Right renal cortex interstitium (tissue), 3 donors: ENCODE measurements around the gene ALPI. TPM values are rescaled to one million over a fixed set of nuclear protein-coding genes. Genes with fewer than 3 reads are reported as not detected.

Experiments used
- DNase-seq, 3 donors: peaks; one replicate each; pipeline ENCODE4 v3.0.0-alpha.2; 2013; ENCODE audit warnings: low read depth in 3 of 3, low spot score in 2 of 3
- polyA plus RNA-seq, 3 donors: library from polyadenylated mRNA; unstranded; fragments of 120-200 nt; gene quantifications; one replicate each; pipeline ENCODE4 v1.2.1, GENCODE V29; 2013; ENCODE audit not compliant: insufficient read length in 3 of 3

Gene ALPI
- polyA plus RNA-seq, 3 donors, result 0.10 to 0.14 TPM; not detected in 1

DNA sequence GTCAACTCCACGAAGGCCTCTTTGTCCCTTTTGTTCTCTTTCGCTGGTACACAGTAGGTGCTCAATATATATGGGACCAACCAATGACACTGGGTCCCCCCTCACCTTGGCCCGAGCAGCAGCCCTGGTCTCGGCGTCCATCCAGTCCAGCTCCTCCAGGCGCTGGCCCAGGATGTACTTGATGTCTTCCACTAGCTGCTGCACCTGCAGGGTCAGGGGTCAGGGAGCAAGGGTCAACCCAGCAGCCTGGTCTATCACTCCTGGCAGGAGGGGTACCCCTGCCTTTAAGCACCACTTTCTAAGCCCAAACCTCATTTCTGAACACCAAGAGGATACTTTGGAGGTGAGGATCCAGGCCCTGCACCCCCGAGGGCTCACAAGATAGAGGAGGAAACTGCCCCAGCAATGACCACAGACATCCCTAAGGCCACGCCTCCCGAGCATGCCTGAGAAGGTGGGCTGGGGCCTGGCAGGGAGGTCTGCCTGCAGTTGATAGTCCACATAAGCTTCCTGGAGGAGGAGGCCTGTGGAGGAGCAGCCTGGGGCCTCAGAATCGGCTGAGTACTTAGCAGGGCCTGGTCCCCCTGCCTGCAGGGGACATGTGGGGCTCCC lies 27.5 kb downstream of the ALPI start:
- DNase-seq, result no peak

DNA sequence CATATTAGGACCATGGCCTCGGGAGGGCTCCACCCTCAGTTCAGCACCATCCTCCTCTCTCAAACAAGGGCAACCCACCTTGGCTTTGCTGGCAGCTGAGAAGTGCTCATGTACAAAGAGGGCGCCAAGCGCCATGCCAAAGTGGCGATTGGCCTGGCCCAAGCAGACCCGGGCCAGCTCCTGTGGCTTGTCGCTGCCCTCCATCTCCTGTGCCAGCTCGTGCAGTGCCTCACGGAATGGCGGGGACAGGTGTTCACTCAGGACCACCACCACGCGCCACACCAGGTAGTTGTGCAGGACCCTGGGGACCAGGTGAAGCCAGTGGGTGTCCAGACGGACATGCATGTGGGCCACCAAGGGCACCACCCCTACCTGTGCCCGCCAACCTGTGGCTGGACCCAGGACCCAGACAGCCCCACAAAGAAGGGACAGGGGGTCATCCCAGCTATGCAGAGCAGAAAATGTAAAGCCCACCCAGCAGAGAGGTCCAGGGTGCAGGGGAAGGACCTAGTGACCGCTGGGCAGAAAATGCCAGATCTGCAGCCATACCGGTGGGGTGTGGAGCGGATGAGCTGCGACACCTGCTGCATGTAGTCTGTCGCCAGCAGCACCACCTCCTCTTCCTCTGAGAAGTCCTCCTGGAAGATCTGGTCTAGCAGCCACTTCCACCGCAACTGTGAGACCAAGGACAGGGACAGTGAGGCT lies 28.1 kb downstream of the ALPI start:
- no peak for DNase-seq

GRCh38 chr2:232484628-232485347 lies 28.8 kb downstream of the ALPI start:
- DNase-seq, result no peak

DNA sequence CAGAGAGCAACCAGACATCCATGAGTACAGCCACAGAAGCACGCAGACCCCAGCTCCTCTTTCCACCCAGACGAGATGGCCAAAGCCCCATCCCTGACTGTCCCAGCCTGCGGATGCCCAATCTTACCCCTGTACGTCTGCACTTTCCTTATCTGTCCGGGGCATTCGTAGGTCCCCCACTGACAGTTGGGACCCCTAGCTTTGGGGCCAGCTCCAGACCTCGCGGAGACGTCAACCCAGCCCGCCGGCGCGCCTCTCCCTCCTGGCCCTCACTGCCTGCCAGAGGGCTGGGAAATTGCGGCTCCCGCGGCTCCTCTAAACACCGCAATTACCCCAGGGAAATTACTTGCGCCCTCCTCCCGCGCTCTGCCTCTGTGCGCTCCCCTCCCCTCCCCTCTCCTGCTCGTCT lies 29.4 kb downstream of the ALPI start:
- DNase-seq, result no peak

DNA sequence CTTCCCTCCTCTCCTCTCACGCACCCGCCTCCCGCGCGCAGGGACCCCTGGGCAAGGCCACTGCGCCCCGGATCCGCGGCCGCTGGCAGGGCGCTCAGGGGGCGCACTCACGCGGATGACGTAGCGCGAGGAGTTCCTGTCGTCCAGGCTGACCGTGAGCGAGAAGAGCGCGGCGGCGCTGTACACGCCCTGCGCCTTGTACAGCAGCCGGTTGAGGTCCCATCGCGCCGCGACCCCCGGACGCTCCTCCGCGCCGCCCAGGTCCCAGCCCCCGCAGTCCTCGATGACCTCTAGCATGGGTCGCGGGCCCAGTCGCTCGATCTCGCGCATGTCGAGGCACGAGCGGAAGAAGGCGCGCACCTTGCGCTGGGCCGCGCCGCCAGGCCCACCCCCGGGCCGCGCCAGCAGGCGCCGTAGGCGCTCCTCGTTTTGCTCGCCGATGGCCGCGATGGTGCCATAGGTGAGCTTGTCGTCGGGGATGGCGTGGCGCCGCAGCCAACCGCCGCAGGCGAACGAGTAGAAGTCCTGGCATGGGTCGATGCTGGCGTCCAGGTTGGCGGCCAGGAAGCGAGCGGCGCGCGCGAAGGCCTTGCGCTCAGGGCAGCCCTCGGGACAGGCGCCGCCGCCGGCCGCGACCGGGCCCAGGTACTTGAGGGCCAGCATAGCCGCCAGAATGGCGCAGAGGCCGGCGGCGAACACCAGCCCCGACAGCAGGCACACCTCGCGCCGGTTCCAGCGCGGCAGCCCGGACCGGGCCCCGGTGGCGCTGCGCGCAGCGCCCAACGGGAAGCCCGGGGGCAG lies 30.0 kb downstream of the ALPI start:
- no peak for DNase-seq

GRCh38 chr2:232486558-232487384 lies 30.8 kb downstream of the ALPI start:
- DNase-seq, result no peak

DNA sequence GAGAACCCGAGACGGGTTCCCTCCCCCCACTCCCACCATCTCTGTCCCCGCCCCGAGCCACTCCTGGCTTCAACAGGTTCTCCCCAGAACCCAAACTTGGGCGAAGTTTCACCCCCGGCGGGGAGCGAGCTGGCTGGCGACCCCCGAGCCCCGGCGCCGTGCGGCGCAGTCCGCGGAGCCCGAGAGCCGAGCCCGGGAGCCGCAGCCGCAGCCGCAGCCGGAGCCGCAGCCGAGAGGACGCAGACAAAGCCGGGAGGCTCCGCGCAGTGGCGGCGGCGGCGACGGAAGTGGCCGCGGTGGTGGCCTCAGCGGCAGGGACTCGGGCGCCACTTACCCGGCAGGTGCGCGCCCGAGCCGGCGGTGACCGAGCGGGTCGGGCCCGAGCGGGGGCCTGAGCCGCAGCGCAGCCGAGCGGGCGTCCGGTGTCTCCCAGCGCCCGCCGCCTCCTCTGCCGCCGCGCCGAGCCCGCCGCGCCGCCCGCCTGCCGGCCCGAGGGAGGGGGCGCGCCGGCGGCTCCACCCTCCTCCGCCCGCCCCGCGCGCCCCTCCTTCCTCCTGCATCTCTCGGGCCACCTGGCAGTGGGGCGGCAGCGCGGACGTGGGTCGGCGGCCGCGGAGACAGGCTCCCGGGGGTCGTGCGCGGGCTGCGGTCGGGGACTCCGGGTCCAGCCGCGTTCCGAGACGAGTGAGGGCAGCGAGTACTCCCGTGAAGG lies 31.6 kb downstream of the ALPI start, which contains the start of gene ECEL1:
ECEL1 (minus strand) TSS at position 450 of the 712 bp plus-strand sequence. CDS start 1,181 bp downstream, outside the sequence.
- no peak for DNase-seq

DNA sequence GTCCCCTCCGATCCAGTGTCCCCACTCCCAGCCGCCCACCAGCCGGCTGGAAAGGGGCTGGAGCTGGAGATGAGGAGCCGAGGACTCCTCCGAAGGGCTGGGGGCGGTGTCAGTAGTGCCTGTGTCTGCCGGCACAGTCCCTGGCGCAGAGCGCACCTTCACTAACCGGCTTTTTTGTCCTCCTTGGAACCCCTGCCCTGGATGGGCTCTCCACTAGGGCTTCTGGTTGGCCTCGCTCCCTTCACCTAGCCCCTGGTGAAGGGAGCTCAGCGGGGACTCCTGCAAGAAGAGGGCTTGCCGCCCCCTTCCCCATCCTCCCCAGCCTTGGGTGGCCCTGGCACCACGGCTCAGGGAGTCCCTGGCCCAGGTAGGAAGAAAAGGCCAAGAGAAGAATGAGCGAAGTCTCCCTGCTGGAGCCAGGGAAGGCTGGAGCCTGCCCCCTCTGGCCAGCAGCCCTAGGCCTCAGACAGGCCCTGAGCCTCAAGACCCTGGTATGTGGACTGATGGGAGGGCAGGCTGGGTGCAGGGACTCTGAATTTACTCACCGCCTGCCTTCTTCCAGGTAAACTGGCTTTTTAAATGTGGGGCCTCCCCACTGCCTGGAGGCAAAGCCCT lies 32.3 kb downstream of the ALPI start:
- no peak for DNase-seq

GRCh38 chr2:232488721-232489300 lies 32.9 kb downstream of the ALPI start:
- no peak for DNase-seq

DNA sequence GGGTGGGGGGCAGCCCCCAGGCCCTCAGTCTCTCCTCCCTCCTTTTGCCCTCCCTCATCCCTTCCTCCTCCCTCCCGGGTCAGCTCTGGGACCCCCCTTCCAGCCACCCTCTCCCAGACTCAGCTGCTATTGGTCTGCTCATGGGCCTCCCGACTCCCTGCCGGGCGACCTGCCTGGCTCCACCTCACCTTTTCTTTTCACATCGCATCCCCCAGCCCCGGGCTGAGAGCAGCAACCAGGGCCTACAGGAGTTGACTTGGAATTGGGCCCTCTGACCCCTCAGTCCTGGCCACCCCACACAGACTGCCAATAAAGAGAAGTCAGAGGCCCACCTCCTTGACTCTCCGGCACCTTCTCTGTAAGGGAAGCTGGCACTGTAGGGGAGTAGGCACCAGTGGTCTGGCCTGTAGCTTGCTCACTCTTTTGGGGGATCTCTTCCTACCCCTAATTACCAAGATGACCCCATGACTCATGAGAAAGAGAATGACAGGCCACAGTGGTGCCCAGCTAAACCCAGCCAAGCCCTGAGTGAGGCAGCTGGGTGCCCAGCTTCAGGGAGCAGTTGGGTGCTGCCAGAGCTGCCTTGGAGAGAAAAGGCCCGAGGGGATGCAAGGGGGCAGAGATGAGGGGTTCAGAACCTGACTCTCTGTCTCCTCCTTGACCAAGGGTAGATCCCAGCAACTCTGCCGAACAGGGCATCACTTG lies 33.7 kb downstream of the ALPI start:
- no peak for DNase-seq

DNA sequence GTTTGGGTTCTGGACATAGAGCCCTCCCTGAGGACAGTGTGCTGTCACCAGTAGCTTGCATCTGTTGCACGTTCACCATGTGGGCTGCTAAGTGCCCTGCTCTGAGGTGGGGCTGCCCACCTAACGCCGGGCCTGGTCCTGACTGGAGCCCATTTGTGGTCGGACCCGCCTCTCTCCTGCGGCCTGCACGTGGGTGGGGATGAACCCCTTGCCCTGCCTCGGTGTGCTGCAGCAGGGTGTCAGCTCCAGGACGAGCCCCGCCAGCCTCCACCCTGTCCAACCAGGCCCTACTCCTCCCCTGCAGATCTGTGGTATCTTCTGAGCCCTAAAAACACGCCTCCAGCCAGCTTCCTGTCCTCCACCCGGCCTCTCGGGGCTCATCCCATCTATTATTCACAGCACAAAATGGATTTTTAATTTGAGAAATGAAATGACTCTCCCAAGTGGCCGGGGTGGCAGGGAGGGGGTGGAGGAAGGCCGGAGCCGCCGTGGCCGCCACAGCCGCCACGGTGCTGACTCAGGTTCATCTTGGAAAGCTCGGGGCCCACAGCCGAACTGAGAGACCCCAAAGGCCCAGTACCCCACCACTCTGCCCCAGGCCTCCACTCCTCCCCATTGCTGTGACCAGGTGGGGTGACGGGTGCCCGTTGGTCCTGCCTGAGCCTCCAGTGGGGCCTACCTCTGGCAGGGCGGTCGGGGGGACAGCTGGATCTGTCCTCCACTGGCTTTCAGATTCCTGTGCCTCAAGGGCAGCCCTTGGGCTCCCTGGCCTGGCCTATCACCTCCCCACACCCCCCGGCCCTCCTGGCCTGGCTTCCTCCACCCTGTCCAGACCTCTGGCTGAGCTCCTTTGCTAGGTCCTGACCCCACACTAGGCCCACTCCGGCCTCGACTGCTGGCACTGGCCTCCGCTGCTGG lies 34.5 kb downstream of the ALPI start:
- DNase-seq, result no peak

DNA sequence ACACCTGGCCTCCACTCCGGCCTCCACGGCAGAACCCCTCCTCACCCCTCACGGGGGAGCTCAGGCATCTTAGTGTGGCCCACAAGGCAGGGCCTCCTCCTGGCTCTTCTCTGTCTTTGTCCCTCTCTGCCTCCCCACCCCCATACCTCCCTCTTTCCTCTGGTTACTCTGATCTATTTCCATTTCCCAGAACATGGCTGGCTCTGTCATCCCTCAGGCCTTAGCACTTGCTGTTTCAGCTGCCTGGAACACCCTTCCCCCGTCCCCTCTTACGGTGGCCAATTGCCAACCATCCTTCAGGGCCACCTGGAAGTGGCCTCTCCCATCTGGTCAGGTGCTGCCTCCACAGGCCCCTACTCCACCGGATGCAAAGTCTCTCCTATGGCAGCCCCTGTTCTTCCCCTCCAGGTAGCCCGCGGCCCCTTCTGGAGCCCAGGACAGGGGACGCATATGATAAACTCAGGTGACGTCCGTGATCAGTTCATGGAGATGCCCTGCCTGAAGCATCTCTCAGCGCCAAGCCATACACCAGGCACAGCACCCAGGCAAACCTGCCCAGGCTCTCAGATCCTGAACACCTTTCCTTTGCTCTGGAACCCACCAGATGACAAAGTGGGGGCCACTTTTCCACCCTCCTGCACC lies 35.3 kb downstream of the ALPI start:
- no peak for DNase-seq

- no peak for DNase-seq
Observed at GRCh38 chr2:232492236-232492848, 36.4 kb downstream of the ALPI start.

DNA sequence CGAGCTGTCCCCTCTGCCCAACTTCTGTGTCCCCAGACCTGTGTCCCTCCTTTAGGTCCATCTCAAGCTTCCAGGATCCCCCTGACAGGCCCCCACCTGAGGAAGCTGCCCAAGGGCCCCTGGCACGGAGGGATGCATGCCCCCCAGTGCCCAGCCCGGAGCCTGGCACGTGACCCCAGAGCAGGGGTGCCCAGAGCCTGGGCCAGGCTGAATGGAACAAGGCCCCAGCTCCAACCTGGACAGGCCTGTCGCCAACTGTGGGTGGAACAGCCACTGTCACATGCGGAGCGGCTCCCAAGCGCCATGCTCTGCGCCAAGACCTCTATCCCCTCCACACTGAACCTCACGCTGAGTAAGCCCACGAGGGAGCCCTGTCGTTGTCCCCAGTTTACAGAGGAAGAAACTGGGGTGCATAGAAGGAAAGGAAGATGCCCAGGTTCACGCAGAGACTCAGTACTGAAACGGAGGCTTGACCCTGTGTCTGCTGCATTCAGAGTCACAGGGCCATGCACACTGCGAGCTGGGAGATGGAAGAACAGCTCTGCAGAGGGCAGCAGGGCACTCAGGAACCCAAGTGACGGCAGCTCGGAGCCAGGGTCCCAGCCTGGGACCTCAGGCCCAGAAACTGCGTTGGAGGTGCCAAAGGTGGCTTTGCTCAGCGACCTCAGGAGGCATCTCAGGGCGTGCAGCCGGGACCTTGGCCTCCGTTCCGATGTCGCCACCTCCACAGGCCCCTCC lies 37.2 kb downstream of the ALPI start:
- DNase-seq, result no peak

- no peak for DNase-seq
Observed at GRCh38 chr2:232493701-232494474, 37.9 kb downstream of the ALPI start.
